Stimulated activated CD4-positive, alpha-beta T cell treated with anti-CD3 and anti-CD28 coated beads, Interleukin-12 subunit alpha, Interleukin-12 subunit beta, amount 100 ng/mL, for 24 hours (primary cell): ENCODE measurements around the gene EGFL6.

Source experiments
- DNase-seq, 2 experiments: peaks; one replicate each; pipeline ENCODE4 v3.0.0-alpha.2; 2020; ENCODE audit warnings: low read depth in 2 of 2

EGFL6 gene, protein sequence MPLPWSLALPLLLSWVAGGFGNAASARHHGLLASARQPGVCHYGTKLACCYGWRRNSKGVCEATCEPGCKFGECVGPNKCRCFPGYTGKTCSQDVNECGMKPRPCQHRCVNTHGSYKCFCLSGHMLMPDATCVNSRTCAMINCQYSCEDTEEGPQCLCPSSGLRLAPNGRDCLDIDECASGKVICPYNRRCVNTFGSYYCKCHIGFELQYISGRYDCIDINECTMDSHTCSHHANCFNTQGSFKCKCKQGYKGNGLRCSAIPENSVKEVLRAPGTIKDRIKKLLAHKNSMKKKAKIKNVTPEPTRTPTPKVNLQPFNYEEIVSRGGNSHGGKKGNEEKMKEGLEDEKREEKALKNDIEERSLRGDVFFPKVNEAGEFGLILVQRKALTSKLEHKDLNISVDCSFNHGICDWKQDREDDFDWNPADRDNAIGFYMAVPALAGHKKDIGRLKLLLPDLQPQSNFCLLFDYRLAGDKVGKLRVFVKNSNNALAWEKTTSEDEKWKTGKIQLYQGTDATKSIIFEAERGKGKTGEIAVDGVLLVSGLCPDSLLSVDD

GRCh38 chrX:13569479-13570260 lies at the start of gene EGFL6:
Gene EGFL6, plus strand, starts transcription at chrX:13569601. Its CDS starts 261 bp downstream, at chrX:13569862.
- no peak for DNase-seq

DNA sequence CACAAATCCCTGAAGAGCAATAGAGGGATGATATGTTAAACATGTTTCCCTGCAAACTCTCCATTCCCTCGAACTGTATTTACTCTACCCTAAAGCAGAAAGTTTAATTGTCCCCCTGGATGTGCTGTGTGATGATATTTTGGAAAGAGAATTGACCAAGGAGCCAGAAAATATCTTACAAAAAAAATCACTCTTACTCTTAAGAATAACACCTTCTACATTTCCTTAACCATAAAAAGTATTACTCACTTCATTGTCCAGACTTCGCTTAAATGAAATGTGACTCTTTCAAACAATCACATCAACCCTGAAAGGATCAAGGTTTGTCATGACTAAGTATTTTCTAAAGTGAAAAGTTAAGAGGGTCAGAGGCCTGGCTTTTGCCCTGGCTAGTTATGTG lies 49.0 kb upstream of the EGFL6 start:
- no peak for DNase-seq

GRCh38 chrX:13520936-13521335 lies 48.5 kb upstream of the EGFL6 start:
- DNase-seq, result no peak

GRCh38 chrX:13522811-13523210 lies 46.6 kb upstream of the EGFL6 start:
- DNase-seq, result no peak

GRCh38 chrX:13533726-13534125 lies 35.7 kb upstream of the EGFL6 start:
- no peak for DNase-seq

- DNase-seq, result no peak
These were observed 33.8 kb upstream of the EGFL6 start for GRCh38 chrX:13535376-13536165.

- DNase-seq, result no peak
These were observed 32.9 kb upstream of the EGFL6 start for GRCh38 chrX:13536551-13536950.

DNA sequence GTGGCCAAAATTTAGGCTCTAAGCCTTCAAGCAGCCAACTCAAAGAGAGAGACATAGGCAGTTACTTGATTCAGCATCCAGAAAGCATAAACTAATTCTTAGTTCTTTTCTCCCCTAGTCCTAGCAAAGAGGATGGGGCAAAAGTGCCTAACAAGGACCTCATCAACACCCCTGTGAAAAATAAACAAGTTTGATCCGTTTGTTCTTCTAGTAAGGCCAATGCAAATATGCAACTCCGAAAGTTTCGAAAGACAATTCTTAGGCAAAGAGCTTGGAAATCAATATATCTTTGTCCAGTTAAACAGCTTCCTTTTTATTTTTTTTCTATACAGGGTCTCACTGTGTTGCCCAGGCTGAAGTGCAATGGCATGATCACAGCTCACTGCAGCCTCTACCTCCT lies 31.0 kb upstream of the EGFL6 start:
- no peak for DNase-seq

DNA sequence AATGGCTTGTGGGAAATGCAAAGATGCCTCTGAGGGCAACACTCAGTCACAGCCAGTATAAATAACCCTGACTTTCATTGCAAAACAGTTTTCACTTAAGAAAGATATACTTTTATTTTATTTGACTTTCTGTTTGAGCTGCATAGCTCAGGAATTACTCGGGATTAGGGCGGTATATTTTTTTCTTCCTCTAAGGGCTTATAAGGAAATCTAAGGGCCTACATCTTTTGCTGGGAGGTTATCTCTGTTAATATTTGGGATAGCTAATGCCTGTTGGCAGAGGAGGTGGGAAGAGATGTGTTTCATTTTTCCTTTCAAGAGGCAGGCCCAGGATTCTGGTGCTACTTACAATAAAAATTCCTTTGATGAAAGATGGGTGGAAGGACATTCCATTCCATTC lies 28.8 kb upstream of the EGFL6 start:
- no peak for DNase-seq

- DNase-seq, result no peak
These were observed 23.7 kb upstream of the EGFL6 start for GRCh38 chrX:13545726-13546125.

DNA sequence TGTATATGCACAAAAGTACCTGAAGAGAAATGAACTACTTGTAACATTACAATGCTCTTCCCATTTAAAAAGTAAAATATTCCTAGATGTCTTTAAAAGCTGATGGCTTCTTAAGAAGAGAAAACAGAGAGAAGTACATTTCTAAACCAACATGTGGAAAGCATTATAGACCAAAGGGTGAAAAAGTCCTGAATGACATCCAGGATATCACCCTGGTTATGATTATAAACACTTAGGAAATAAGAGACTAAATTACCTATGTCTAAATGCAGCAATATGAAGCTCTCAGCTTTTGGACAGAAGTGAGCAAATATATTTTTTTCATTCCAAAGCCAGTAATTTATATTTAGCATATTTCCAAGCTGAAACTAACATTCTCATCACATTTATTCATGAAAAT lies 21.7 kb upstream of the EGFL6 start:
- no peak for DNase-seq

DNA sequence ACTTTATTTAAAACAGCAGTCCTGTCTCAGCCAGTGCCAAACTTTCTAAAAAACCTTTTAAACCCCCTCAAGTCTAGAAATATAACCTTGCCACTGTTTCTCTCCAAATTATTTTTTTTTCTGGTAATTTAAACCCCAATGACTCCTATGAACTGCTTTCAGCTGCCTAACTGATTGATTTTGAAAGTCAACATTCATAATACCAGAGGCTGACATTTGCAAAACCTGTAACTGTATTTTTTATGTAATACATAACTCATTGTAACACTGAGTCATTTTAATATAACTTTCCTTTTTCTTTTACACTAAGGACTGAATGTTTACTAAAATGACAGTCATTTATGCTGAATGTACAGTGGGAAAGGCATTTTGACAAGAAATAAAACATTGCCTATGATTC lies 19.1 kb upstream of the EGFL6 start:
- no peak for DNase-seq

GRCh38 chrX:13551610-13552009 lies 17.8 kb upstream of the EGFL6 start:
- no peak for DNase-seq

GRCh38 chrX:13552892-13553291 lies 16.5 kb upstream of the EGFL6 start:
- DNase-seq, result no peak

DNA sequence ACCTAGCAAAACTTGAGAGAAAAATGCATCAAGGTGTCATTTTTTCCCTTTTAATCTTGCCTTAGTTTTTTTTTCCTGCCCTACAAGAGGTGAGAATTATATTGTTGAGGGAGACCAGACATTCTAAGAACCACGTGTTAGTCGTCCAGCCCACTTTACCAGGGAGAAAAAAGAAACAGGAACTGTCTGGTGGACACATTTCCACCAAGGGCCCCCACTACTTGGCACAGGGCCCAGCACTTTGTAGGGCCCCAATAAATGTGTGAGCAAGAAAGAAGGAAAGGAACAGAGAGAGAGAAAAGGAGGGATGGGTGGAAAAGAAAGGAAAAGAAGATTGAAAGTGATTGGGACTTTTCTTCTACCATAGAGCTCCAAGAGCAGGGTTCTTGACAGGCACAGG lies 3.9 kb upstream of the EGFL6 start:
- DNase-seq, result no peak

- no peak for DNase-seq
These were observed 832 bp downstream of the EGFL6 start for GRCh38 chrX:13570261-13570605.

GRCh38 chrX:13571136-13571535 lies 1.7 kb downstream of the EGFL6 start:
- no peak for DNase-seq

DNA sequence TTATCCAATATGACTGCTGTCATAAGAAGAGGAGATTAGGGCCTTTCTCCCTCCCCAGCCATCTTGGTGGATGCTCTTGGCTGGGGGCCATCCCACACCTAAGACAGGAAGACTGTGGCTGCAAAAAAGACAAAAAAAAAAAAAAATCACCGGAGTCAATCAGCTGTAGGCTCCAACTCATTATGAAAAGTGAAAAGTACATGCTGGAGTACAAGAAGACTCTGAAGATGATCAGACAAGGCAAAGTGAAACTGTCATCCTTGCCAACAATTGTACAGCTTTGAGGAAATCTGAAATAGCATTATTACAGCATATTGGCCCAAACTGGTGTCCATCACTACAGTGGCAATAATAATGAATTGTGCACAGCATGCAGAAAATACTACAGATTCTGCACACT lies 5.2 kb downstream of the EGFL6 start:
- no peak for DNase-seq

GRCh38 chrX:13579661-13580060 lies 10.3 kb downstream of the EGFL6 start:
- no peak for DNase-seq

GRCh38 chrX:13581554-13581953 lies 12.2 kb downstream of the EGFL6 start:
- no peak for DNase-seq

- DNase-seq, result no peak
These were observed 18.5 kb downstream of the EGFL6 start for GRCh38 chrX:13587786-13588477.

- DNase-seq, result no peak
These were observed 20.8 kb downstream of the EGFL6 start for GRCh38 chrX:13590207-13590606.
